Activated naive CD8-positive, alpha-beta T cell treated with anti-CD3 and anti-CD28 coated beads, Interleukin-2, amount 10 ng/mL, durations not matched to agents 7 days and 5 days (primary cell): ENCODE results near the gene POU2F3. TPM values are rescaled to one million over a fixed set of nuclear protein-coding genes. Genes with fewer than 3 reads are reported as not detected.
"Not testable (repeated sequence)": the region's sequence is repeated elsewhere in the genome, so short reads cannot be mapped to it uniquely, and the experiment has no call there.

Experiments used
- ATAC-seq: fragments of 150-1000 bp; cut with Tn5 transposase; one replicate; pipeline ENCODE4 v1.10.0; 2021; ENCODE audit warnings: low read depth, moderate library complexity
- POLR2A ChIA-PET: fragments of 350-600 bp; sonication (Branson Sonifier 250); formaldehyde crosslinking; loops from one replicate; lab custom pipeline; 2021; ENCODE audit warnings: antibody characterized with exemption; lab: Charles Lee
- DNase-seq: peaks from one replicate; pipeline ENCODE4 v3.0.0; 2021
- H3K27ac Mint-ChIP-seq: one replicate; pipeline ENCODE4 v1.8.0; 2022; ENCODE audit warnings: mild to moderate bottlenecking, mixed read lengths
- H3K27me3 Mint-ChIP-seq: one replicate; pipeline ENCODE4 v1.8.0; 2022; ENCODE audit warnings: mild to moderate bottlenecking, moderate library complexity, mixed read lengths
- H3K36me3 Mint-ChIP-seq: one replicate; pipeline ENCODE4 v1.8.0; 2021; ENCODE audit warnings: mild to moderate bottlenecking, mixed read lengths
- H3K4me1 Mint-ChIP-seq: one replicate; pipeline ENCODE4 v1.8.0; 2021; ENCODE audit warnings: mixed read lengths
- H3K4me3 Mint-ChIP-seq: one replicate; pipeline ENCODE4 v1.8.0; 2022; ENCODE audit warnings: mild to moderate bottlenecking, moderate library complexity, mixed read lengths
- H3K9me3 Mint-ChIP-seq: one replicate; pipeline ENCODE4 v1.8.0; 2021; ENCODE audit warnings: mixed read lengths
- total RNA-seq, 2 experiments: library from RNA; stranded (reverse); gene quantifications; one replicate each; pipeline ENCODE4 v1.2.3, GENCODE V29; 2021

POU2F3 gene
- total RNA-seq, 2 experiments from 2014 or later, result not detected

- H3K27me3 Mint-ChIP-seq, result peaks cover 76% of the 10 kb centered on the region
- H3K9me3 Mint-ChIP-seq, result no peaks in the 10 kb centered on the region
- H3K36me3 Mint-ChIP-seq, result no peaks in the 10 kb centered on the region
- no peak for DNase-seq
- ATAC-seq, result no peak
- no peak overlapping the region for H3K4me3 Mint-ChIP-seq
- no peak overlapping the region for H3K27ac Mint-ChIP-seq
- peaks cover 3% of the 10 kb centered on the region for H3K4me1 Mint-ChIP-seq
- POLR2A ChIA-PET, result no interaction called here
These were observed 846 bp upstream of the POU2F3 start for GRCh38 chr11:120238968-120239620.

DNA sequence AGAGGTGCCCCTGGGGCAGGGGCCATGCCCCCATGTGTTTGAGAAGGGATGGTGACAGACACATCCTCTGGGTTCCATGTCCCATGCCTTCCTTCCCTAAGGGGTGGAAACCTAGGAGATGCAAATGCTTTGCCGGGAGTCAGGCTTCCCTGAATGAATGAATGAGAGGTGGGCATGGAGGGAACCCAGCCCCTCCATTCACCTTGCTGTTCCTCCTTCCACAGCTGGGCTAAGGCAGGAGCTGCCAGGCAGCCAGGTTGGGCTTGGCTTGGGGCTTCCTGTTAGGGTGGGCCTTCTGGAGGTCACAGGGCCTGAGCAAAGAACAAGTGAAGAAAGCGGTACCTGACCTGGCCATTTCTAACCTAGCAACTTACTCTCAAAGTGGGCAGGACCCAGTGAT is 926 bp downstream of the POU2F3 start:
- Mint-ChIP-seq H3K9me3 (no peaks in the 10 kb centered on the region), H3K27me3 (peaks cover 86% of the 10 kb centered on the region), H3K27ac (no peak overlapping the region), H3K4me3 (no peak overlapping the region), H3K36me3 (no peaks in the 10 kb centered on the region), H3K4me1 (peaks cover 14% of the 10 kb centered on the region)
- ATAC-seq (no peak), DNase-seq (no peak)
- POLR2A ChIA-PET, result no interaction called here

DNA sequence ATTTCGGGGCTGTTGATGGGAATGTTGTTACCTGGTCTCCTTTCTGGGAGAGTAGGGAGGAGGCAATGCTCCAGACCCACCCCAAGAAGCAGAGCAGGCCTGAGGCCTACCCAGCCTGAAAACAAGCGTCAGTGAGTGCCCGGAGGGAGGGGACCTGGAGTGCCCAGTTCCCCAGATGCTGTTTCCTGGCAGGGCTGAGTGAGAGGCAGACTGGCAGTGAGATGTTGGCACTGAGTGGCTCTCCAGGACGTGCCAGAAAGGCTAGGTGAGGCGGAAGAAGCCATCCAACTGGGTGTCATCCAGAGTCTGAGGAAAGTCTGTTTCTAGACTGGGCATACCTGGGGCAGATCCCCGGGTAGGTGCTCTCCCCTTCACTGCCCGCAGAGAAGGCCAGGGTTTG is 1.3 kb downstream of the POU2F3 start:
- ATAC-seq (no peak), DNase-seq (no peak)
- peaks cover 14% of the 10 kb centered on the region for H3K4me1 Mint-ChIP-seq
- no peak overlapping the region for H3K4me3 Mint-ChIP-seq
- H3K36me3 Mint-ChIP-seq, result peaks cover 1% of the 10 kb centered on the region
- POLR2A ChIA-PET, result no interaction called here
- H3K27me3 Mint-ChIP-seq, result peaks cover 87% of the 10 kb centered on the region
- H3K27ac Mint-ChIP-seq, result no peak overlapping the region
- H3K9me3 Mint-ChIP-seq, result no peaks in the 10 kb centered on the region

- DNase-seq, result no peak
- no peaks in the 10 kb centered on the region for H3K9me3 Mint-ChIP-seq
- peaks cover 83% of the 10 kb centered on the region for H3K27me3 Mint-ChIP-seq
- no peak for ATAC-seq
- POLR2A ChIA-PET, result interaction anchor here (0.9 kb wide), 1 partner anchor 12 kb away, joined by 3 read pairs; no protein-coding TSS in a partner anchor
- peaks cover 1% of the 10 kb centered on the region for H3K36me3 Mint-ChIP-seq
- H3K4me1 Mint-ChIP-seq, result peaks cover 28% of the 10 kb centered on the region
- no peak overlapping the region for H3K4me3 Mint-ChIP-seq
- H3K27ac Mint-ChIP-seq, result no peak overlapping the region
These were observed 3.3 kb downstream of the POU2F3 start for GRCh38 chr11:120243221-120243620.

- POLR2A ChIA-PET, result interaction anchor here (1.4 kb wide), 1 partner anchor 58 kb away, joined by 4 read pairs; no protein-coding TSS in a partner anchor
- DNase-seq (no peak), ATAC-seq (no peak)
- no peaks in the 10 kb centered on the region for H3K9me3 Mint-ChIP-seq
- no peak overlapping the region for H3K27ac Mint-ChIP-seq
- H3K4me3 Mint-ChIP-seq, result no peak overlapping the region
- peaks cover 42% of the 10 kb centered on the region for H3K4me1 Mint-ChIP-seq
- peaks cover 1% of the 10 kb centered on the region for H3K36me3 Mint-ChIP-seq
- peaks cover 68% of the 10 kb centered on the region for H3K27me3 Mint-ChIP-seq
These were observed 4.8 kb downstream of the POU2F3 start for GRCh38 chr11:120244476-120245365.

DNA sequence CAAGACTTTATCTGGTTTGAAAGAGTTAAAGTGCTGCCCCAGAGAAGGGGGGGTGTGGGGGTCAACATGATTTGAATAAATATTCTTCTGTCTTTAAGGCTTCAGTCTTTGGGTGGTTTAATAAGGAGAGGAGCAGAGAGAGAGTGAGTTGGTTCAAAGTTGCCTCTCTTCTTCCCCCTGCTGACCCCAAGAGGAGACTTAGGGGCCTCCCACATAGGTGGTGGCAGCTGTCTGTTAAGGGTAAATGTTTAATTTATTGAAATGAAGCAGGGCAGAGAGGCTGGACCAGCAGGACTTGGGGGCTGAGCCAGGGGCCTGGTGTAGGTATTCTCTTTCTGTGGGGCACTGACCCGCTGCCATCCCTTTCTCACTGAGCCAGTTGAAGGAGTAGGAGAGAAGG is 5.5 kb downstream of the POU2F3 start:
- no peak for DNase-seq
- Mint-ChIP-seq H3K4me3 (no peak overlapping the region), H3K27me3 (peaks cover 71% of the 10 kb centered on the region), H3K4me1 (peaks cover 47% of the 10 kb centered on the region), H3K36me3 (peaks cover 3% of the 10 kb centered on the region), H3K27ac (no peak overlapping the region), H3K9me3 (no peaks in the 10 kb centered on the region)
- ATAC-seq, result no peak
- POLR2A ChIA-PET, result no interaction called here

DNA sequence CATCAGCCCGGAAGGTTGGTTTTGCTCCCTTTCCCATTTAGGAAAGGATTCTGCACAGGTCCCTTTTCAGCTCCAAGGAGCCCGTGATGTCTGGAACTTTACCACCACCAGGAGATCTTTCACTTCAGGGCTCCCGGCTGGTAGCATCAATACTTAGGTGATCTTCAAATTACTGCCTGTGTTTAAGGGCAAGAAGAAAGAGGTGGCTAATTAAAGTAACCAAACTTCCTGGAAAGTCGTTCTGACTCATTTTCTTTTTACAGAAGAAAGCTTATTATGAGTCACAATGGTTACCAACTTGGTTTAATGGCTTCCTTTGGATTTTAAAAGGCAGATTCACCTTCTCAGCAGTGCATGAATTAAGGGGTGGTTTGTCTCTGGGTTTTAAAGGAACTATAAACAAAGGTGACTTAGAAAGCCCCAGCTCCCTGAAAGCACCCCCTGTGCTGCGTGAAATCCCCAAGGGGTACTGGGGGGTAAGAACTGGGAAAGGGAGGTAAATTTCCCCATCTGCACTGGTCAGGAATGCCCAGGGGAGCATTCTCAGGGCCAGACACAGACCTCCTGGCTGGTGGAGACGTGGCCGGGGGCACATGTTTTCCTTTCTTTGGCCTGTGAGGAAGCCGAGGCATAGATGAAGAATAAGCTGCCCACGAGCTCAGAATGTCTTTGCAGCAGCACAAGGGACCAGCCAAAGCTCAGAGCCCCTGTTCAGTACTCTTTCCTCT is 8.8 kb downstream of the POU2F3 start:
- no peaks in the 10 kb centered on the region for H3K9me3 Mint-ChIP-seq
- peak; percentile 93 for ATAC-seq
- peaks cover 47% of the 10 kb centered on the region for H3K4me1 Mint-ChIP-seq
- peaks cover 3% of the 10 kb centered on the region for H3K36me3 Mint-ChIP-seq
- H3K27me3 Mint-ChIP-seq, result peaks cover 72% of the 10 kb centered on the region
- POLR2A ChIA-PET, result interaction anchor here (1.2 kb wide), 2 partner anchors 9 to 12 kb away, joined by 5 read pairs; no protein-coding TSS in a partner anchor
- peak overlapping the region; percentile 66 for H3K27ac Mint-ChIP-seq
- DNase-seq, result no peak
- peak overlapping the region; percentile 74 for H3K4me3 Mint-ChIP-seq

DNA sequence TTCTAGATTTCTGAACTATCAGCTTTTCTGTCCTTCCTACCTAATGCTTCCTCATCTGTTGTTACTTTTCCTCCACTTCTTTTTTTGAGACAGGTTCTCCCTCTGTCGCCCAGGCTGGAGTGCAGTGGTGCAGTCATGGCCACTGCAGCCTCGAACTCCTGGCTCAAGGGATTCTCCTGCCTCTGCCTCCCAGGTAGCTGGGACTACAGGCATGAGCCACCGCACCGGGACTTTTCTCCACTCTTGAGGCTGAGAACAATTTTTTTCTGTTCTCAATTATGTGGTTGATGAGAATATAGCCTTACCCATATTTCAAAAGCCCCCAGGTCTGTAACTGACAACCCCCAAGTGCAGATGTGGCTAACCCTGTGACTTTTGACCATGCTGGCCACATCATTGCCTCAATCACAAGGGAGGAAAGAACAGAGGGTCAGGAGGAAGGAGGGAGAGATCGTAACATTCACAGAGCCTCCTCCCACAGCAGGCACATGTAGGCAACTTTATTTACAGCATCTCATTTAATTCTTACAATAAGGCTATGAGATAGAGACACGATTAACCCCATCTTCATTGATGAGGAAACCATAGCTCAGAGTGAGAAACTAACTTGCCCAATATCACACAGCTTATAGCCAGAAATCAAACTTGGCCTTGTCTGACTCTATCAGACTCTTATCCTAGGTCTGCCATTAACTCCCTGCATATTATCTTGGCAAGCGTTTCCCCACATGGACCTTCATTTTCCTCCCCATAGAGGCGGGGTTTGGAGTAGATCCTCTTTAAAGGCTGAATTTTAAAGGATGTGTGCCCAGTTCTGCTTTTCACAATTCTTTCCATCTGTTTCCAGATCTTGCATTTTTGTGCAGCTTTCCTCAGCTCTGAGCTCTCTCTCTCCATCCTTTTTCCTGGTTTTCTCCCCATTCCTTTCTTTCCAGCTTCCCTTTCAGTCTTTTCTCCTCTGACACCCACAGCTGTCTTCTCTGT is 9.6 kb downstream of the POU2F3 start:
- Mint-ChIP-seq H3K36me3 (peaks cover 3% of the 10 kb centered on the region), H3K4me1 (peaks cover 45% of the 10 kb centered on the region), H3K27me3 (peaks cover 72% of the 10 kb centered on the region), H3K4me3 (peak overlapping the region; percentile 35), H3K27ac (peak overlapping the region; percentile 66), H3K9me3 (no peaks in the 10 kb centered on the region)
- no peak for DNase-seq
- POLR2A ChIA-PET, result interaction anchor here (0.8 to 1.2 kb wide), 3 partner anchors 8 to 13 kb away, joined by 4 to 5 read pairs (median 5); no protein-coding TSS in a partner anchor
- ATAC-seq, result no peak

DNA sequence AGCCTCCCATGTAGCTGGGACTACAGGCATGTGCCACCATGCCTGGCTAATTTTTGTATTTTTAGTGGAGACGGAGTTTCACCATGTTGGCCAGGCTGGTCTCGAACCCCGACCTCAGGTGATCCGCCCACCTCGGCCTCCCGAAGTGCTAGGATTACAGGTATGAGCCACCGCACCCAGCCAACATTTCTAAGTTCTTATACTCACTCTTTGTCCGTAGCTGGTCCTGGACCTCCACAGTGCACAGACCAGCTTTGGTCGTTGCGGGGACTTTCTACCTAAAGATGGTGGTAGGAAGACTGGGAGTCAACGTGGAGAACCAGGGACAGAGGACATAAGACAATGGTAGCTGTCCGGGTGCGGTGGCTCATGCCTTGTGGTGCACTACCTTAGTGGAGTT is 13.4 kb downstream of the POU2F3 start:
- ATAC-seq, H3K36me3 Mint-ChIP-seq, DNase-seq, POLR2A ChIA-PET, H3K4me3 Mint-ChIP-seq, H3K27ac Mint-ChIP-seq, H3K9me3 Mint-ChIP-seq: not testable (repeated sequence)
- Mint-ChIP-seq H3K4me1 (peaks cover 25% of the 10 kb centered on the region), H3K27me3 (peaks cover 79% of the 10 kb centered on the region)

GRCh38 chr11:120254788-120255518 is 15.0 kb downstream of the POU2F3 start:
- peaks cover 11% of the 10 kb centered on the region for H3K4me1 Mint-ChIP-seq

GRCh38 chr11:120255519-120255866 is 15.6 kb downstream of the POU2F3 start:
- ATAC-seq, result no peak
- Mint-ChIP-seq H3K9me3 (no peaks in the 10 kb centered on the region), H3K4me1 (peaks cover 8% of the 10 kb centered on the region), H3K36me3 (no peaks in the 10 kb centered on the region), H3K27ac (no peak overlapping the region), H3K4me3 (no peak overlapping the region), H3K27me3 (peaks cover 84% of the 10 kb centered on the region)
- no peak for DNase-seq
- POLR2A ChIA-PET, result interaction anchor here (1.2 kb wide), 1 partner anchor 13 kb away, joined by 3 read pairs; no protein-coding TSS in a partner anchor

More at GRCh38 chr11:120254788-120255518, 15.0 kb downstream of the POU2F3 start:
- no peaks in the 10 kb centered on the region for H3K9me3 Mint-ChIP-seq
- no peak for ATAC-seq
- DNase-seq, result no peak
- H3K27ac Mint-ChIP-seq, result no peak overlapping the region
- peaks cover 1% of the 10 kb centered on the region for H3K36me3 Mint-ChIP-seq
- POLR2A ChIA-PET, result interaction anchor here (1.2 kb wide), 1 partner anchor 12 kb away, joined by 3 read pairs; no protein-coding TSS in a partner anchor
- no peak overlapping the region for H3K4me3 Mint-ChIP-seq
- peaks cover 86% of the 10 kb centered on the region for H3K27me3 Mint-ChIP-seq
